HepG2 (cell line): ENCODE measurements around the gene LAMB2. TPM values are rescaled to one million over a fixed set of nuclear protein-coding genes. Genes with fewer than 3 reads are reported as not detected.
A peak's percentile ranks its signal among the peaks of the same experiment; 100 is the strongest.

Experiments
- ARNTL ChIP-seq: sonication (generic); formaldehyde crosslinking; IDR thresholded peaks from 2 replicates; pipeline ENCODE4 v1.4.0; 2020; ENCODE audit warnings: mild to moderate bottlenecking, missing genetic modification reagents
- GATAD1 ChIP-seq: IDR thresholded peaks from 2 replicates; pipeline ENCODE4 v1.6.1; 2016; ENCODE audit warnings: missing genetic modification reagents, missing compliant biosample characterization
- HNRNPLL ChIP-seq: fragments of 200-400 bp; formaldehyde crosslinking; IDR thresholded peaks from 2 replicates; pipeline ENCODE4 v1.6.1; 2017; ENCODE audit warnings: mild to moderate bottlenecking, low read depth, low read length; ENCODE audit not compliant: poor library complexity, severe bottlenecking
- KLF13 ChIP-seq: sonication (generic); formaldehyde crosslinking; IDR thresholded peaks from 2 replicates; pipeline ENCODE4 v1.4.0; 2020; ENCODE audit warnings: mild to moderate bottlenecking, missing genetic modification reagents
- KLF6 ChIP-seq: IDR thresholded peaks from 2 replicates; pipeline ENCODE4 v1.8.0; 2016; ENCODE audit warnings: missing biosample characterization, missing genetic modification reagents
- KLF9 ChIP-seq: IDR thresholded peaks from 2 replicates; pipeline ENCODE4 v1.6.1; 2016; ENCODE audit warnings: low read depth
- MIER2 ChIP-seq: IDR thresholded peaks from 2 replicates; pipeline ENCODE4 v1.6.1; 2016; ENCODE audit warnings: missing biosample characterization, missing genetic modification reagents
- MXI1 ChIP-seq: IDR thresholded peaks from 3 replicates; pipeline ENCODE4 v1.6.1; 2012; ENCODE audit warnings: low read depth, low read length, inconsistent platforms, borderline replicate concordance
- NCOA5 ChIP-seq: sonication (generic); formaldehyde crosslinking; IDR thresholded peaks from 2 replicates; pipeline ENCODE4 v1.4.0; 2020; ENCODE audit warnings: missing genetic modification reagents
- NPAS2 ChIP-seq: sonication (generic); formaldehyde crosslinking; IDR thresholded peaks from 2 replicates; pipeline ENCODE4 v1.8.0; 2022; ENCODE audit warnings: mild to moderate bottlenecking, missing genetic modification reagents, borderline replicate concordance
- TBP ChIP-seq: sonication (generic); formaldehyde crosslinking; IDR thresholded peaks from 2 replicates; pipeline ENCODE4 v1.5.0; 2020; ENCODE audit warnings: missing genetic modification reagents
- TRAFD1 ChIP-seq: sonication (generic); formaldehyde crosslinking; IDR thresholded peaks from 2 replicates; pipeline ENCODE4 v1.5.1; 2020; ENCODE audit warnings: missing genetic modification reagents, mild to moderate bottlenecking, borderline replicate concordance
- ZBTB38 ChIP-seq: sonication (generic); formaldehyde crosslinking; IDR thresholded peaks from 2 replicates; pipeline ENCODE4 v1.5.1; 2020; ENCODE audit warnings: mild to moderate bottlenecking, missing genetic modification reagents
- ZNF124 ChIP-seq: sonication (generic); formaldehyde crosslinking; IDR thresholded peaks from 2 replicates; pipeline ENCODE4 v1.4.0; 2020; ENCODE audit warnings: missing genetic modification reagents
- ZNF280B ChIP-seq: sonication (generic); formaldehyde crosslinking; IDR thresholded peaks from 2 replicates; pipeline ENCODE4 v1.5.0; 2020; ENCODE audit warnings: missing genetic modification reagents, mild to moderate bottlenecking, borderline replicate concordance
- ZNF577 ChIP-seq: sonication (generic); formaldehyde crosslinking; IDR thresholded peaks from 2 replicates; pipeline ENCODE4 v1.4.0; 2020; ENCODE audit warnings: mild to moderate bottlenecking, low read depth, missing genetic modification reagents, borderline replicate concordance
- ZNF720 ChIP-seq: sonication (generic); formaldehyde crosslinking; IDR thresholded peaks from 2 replicates; pipeline ENCODE4 v1.4.0; 2020; ENCODE audit warnings: missing genetic modification reagents
- ZNF747 ChIP-seq: sonication (generic); formaldehyde crosslinking; IDR thresholded peaks from 2 replicates; pipeline ENCODE4 v1.8.1; 2023; ENCODE audit warnings: missing genetic modification reagents, mild to moderate bottlenecking, borderline replicate concordance
- ZNF816 ChIP-seq: sonication (generic); formaldehyde crosslinking; IDR thresholded peaks from 2 replicates; pipeline ENCODE4 v1.8.0; 2022; ENCODE audit warnings: missing genetic modification reagents, mild to moderate bottlenecking, borderline replicate concordance
- polyA plus RNA-seq, 8 experiments: library from polyadenylated mRNA; depleted of rRNA in 3 of 8; stranded (reverse) in 7 of 8; unstranded in 1 of 8; fragments of >200 nt; fragmentation: Illumina TruSeq in 4 of 8; extraction: Trizol in 4 of 8; gene quantifications; 2 replicates each; pipeline versions ENCODE4 v1.2.1 to v1.2.3, GENCODE V29; 2011 to 2016; ENCODE audit warnings: low read depth in 4 of 8, missing spikeins in 1 of 8, mixed read lengths in 1 of 8; ENCODE audit not compliant: insufficient read depth in 1 of 8
- total RNA-seq, 5 experiments: library from RNA; depleted of rRNA; stranded (reverse); fragments of >200 nt; fragmentation: Illumina TruSeq; extraction: Trizol; gene quantifications; 2 replicates each; pipeline ENCODE4 v1.2.3, GENCODE V29; 2016; ENCODE audit warnings: low read depth in 1 of 5
- TF ChIP-seq, protein P1 (sequence below): sonication (generic); formaldehyde crosslinking; IDR thresholded peaks from 2 replicates; pipeline ENCODE4 v1.8.0; 2022; ENCODE audit warnings: missing genetic modification reagents, mild to moderate bottlenecking, moderate library complexity, borderline replicate concordance
- TF ChIP-seq, protein P2 (sequence below): sonication (generic); formaldehyde crosslinking; IDR thresholded peaks from 2 replicates; pipeline ENCODE4 v1.8.1; 2023; ENCODE audit warnings: mild to moderate bottlenecking, missing genetic modification reagents
- TF ChIP-seq, protein P3 (sequence below), 2 experiments: fragments of 450-650 bp in 1 of 2; sonication (generic) in 1 of 2; formaldehyde crosslinking; IDR thresholded peaks; 2 replicates each; pipeline versions ENCODE4 v1.5.0 to v1.8.0; 2020 to 2022; ENCODE audit warnings: mild to moderate bottlenecking in 1 of 2, missing genetic modification reagents in 1 of 2

LAMB2 gene
- total and polyA plus RNA-seq, 2 of the 13 experiments (the other 11 are each of a cell fraction or from before 2014, with no cell fraction given), result 208 to 443 TPM

- TF ChIP-seq, protein P1, sequence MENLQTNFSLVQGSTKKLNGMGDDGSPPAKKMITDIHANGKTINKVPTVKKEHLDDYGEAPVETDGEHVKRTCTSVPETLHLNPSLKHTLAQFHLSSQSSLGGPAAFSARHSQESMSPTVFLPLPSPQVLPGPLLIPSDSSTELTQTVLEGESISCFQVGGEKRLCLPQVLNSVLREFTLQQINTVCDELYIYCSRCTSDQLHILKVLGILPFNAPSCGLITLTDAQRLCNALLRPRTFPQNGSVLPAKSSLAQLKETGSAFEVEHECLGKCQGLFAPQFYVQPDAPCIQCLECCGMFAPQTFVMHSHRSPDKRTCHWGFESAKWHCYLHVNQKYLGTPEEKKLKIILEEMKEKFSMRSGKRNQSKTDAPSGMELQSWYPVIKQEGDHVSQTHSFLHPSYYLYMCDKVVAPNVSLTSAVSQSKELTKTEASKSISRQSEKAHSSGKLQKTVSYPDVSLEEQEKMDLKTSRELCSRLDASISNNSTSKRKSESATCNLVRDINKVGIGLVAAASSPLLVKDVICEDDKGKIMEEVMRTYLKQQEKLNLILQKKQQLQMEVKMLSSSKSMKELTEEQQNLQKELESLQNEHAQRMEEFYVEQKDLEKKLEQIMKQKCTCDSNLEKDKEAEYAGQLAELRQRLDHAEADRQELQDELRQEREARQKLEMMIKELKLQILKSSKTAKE (CRISPR knock-in tag), result no peak
- TF ChIP-seq ZNF720 (0 out of 2 replicates have a peak, but pooled peaks have one; percentile 13), ZNF280B (CRISPR knock-in tag) (peak; percentile 69; the same call in 1 of the 2 replicates), ARNTL (no peak; the same call in 1 of the 2 replicates), ZNF816 (CRISPR knock-in tag) (peak; percentile 53; the same call in 1 of the 2 replicates), GATAD1 (CRISPR knock-in tag) (peak; percentile 94), MXI1 (peak; percentile 93), NCOA5 (no peak), ZNF124 (CRISPR knock-in tag) (no peak), MIER2 (peak; percentile 55; the same call in 1 of the 2 replicates), KLF13 (CRISPR knock-in tag) (no peak), ZNF747 (CRISPR knock-in tag) (peak; percentile 37; the same call in 1 of the 2 replicates), KLF9 (CRISPR knock-in tag) (0 out of 2 replicates have a peak, but pooled peaks have one; percentile 10), ZBTB38 (CRISPR knock-in tag) (peak; percentile 50), NPAS2 (no peak), KLF6 (CRISPR knock-in tag) (peak; percentile 70), HNRNPLL (peak; percentile 73), TBP (CRISPR knock-in tag) (no peak), ZNF577 (no peak), TRAFD1 (CRISPR knock-in tag) (peak; percentile 63; the same call in 1 of the 2 replicates)
- TF ChIP-seq, protein P2, sequence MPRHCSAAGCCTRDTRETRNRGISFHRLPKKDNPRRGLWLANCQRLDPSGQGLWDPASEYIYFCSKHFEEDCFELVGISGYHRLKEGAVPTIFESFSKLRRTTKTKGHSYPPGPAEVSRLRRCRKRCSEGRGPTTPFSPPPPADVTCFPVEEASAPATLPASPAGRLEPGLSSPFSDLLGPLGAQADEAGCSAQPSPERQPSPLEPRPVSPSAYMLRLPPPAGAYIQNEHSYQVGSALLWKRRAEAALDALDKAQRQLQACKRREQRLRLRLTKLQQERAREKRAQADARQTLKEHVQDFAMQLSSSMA (CRISPR knock-in tag), result peak; percentile 80; the same call in 1 of the 2 replicates
- TF ChIP-seq, protein P3, sequence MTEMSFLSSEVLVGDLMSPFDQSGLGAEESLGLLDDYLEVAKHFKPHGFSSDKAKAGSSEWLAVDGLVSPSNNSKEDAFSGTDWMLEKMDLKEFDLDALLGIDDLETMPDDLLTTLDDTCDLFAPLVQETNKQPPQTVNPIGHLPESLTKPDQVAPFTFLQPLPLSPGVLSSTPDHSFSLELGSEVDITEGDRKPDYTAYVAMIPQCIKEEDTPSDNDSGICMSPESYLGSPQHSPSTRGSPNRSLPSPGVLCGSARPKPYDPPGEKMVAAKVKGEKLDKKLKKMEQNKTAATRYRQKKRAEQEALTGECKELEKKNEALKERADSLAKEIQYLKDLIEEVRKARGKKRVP (CRISPR knock-in tag; IDR thresholded peaks at IDR 0.05), result no peak; a peak in 1 of 4 replicates
Observed at GRCh38 chr3:49093853-49094767, 38.7 kb downstream of the LAMB2 start, which contains the start of gene QRICH1 (continued).
